Measurements from ENCODE around the gene ARHGAP44.
A peak's percentile ranks its signal among the peaks of the same experiment; 100 is the strongest.
"Not testable (repeated sequence)": the region's sequence is repeated elsewhere in the genome, so short reads cannot be mapped to it uniquely, and the experiment has no call there.

The ARHGAP44 gene

GRCh38 chr17:12857592-12857991, 68.3 kb downstream of the ARHGAP44 start:
- Histone ChIP-seq H3K27ac (ENCODE audit: low read depth, low read length) (no peak overlapping the region), H3K4me3 (ENCODE audit: low read depth, low read length) (no peak overlapping the region), H2AFZ (ENCODE audit: low read length, unreplicated experiment) (no peak overlapping the region), H3K79me2 (ENCODE audit: control insufficient read depth, insufficient read depth, low read length, unreplicated experiment) (no peaks in the 10 kb centered on the region), H3K4me1 (ENCODE audit: control insufficient read depth, insufficient read depth, low read length, unreplicated experiment) (peaks cover 15% of the 10 kb centered on the region), H3K27me3 (ENCODE audit: insufficient read depth, low read length) (no peaks in the 10 kb centered on the region), H3K36me3 (ENCODE audit: insufficient read depth, low read length) (no peaks in the 10 kb centered on the region)

- Histone ChIP-seq H3K4me3 (ENCODE audit: low read depth, low read length) (no peak overlapping the region), H2AFZ (ENCODE audit: low read length, unreplicated experiment) (peak overlapping the region; percentile 41), H3K4me1 (ENCODE audit: control insufficient read depth, insufficient read depth, low read length, unreplicated experiment) (peaks cover 15% of the 10 kb centered on the region), H3K27ac (ENCODE audit: low read depth, low read length) (peak overlapping the region; percentile 44), H3K79me2 (ENCODE audit: control insufficient read depth, insufficient read depth, low read length, unreplicated experiment) (no peaks in the 10 kb centered on the region), H3K27me3 (ENCODE audit: insufficient read depth, low read length) (no peaks in the 10 kb centered on the region; the same call in 1 of the 2 replicates), H3K36me3 (ENCODE audit: insufficient read depth, low read length) (no peaks in the 10 kb centered on the region)
These were observed 70.2 kb downstream of the ARHGAP44 start for GRCh38 chr17:12859520-12859919.

- Histone ChIP-seq H3K27ac (ENCODE audit: low read depth, low read length) (no peak overlapping the region), H3K4me1 (ENCODE audit: control insufficient read depth, insufficient read depth, low read length, unreplicated experiment) (no peaks in the 10 kb centered on the region), H3K27me3 (ENCODE audit: insufficient read depth, low read length) (no peaks in the 10 kb centered on the region; the same call in 1 of the 2 replicates)
These were observed 76.5 kb downstream of the ARHGAP44 start for GRCh38 chr17:12865769-12866168.

GRCh38 chr17:12866244-12866643, 76.9 kb downstream of the ARHGAP44 start:
- Histone ChIP-seq H3K36me3 (ENCODE audit: insufficient read depth, low read length) (no peaks in the 10 kb centered on the region), H3K4me1 (ENCODE audit: control insufficient read depth, insufficient read depth, low read length, unreplicated experiment) (no peaks in the 10 kb centered on the region), H3K27ac (ENCODE audit: low read depth, low read length) (no peak overlapping the region), H3K4me3 (ENCODE audit: low read depth, low read length) (no peak overlapping the region), H3K27me3 (ENCODE audit: insufficient read depth, low read length) (no peaks in the 10 kb centered on the region; the same call in 1 of the 2 replicates), H2AFZ (ENCODE audit: low read length, unreplicated experiment) (no peak overlapping the region), H3K79me2 (ENCODE audit: control insufficient read depth, insufficient read depth, low read length, unreplicated experiment) (no peaks in the 10 kb centered on the region)

More at GRCh38 chr17:12865769-12866168, 76.5 kb downstream of the ARHGAP44 start:
- no peaks in the 10 kb centered on the region for H3K36me3 ChIP-seq (ENCODE audit: insufficient read depth, low read length)
- H3K79me2 ChIP-seq (ENCODE audit: control insufficient read depth, insufficient read depth, low read length, unreplicated experiment), result no peaks in the 10 kb centered on the region
- H2AFZ ChIP-seq (ENCODE audit: low read length, unreplicated experiment), result no peak overlapping the region
- H3K4me3 ChIP-seq (ENCODE audit: low read depth, low read length), result no peak overlapping the region

GRCh38 chr17:12867726-12868125, 78.4 kb downstream of the ARHGAP44 start:
- no peaks in the 10 kb centered on the region; the same call in 1 of the 2 replicates for H3K27me3 ChIP-seq (ENCODE audit: insufficient read depth, low read length)
- no peak overlapping the region for H2AFZ ChIP-seq (ENCODE audit: low read length, unreplicated experiment)
- H3K27ac ChIP-seq (ENCODE audit: low read depth, low read length), result no peak overlapping the region
- H3K36me3 ChIP-seq (ENCODE audit: insufficient read depth, low read length), result no peaks in the 10 kb centered on the region
- H3K4me1 ChIP-seq (ENCODE audit: control insufficient read depth, insufficient read depth, low read length, unreplicated experiment), result no peaks in the 10 kb centered on the region
- no peak overlapping the region for H3K4me3 ChIP-seq (ENCODE audit: low read depth, low read length)
- no peaks in the 10 kb centered on the region for H3K79me2 ChIP-seq (ENCODE audit: control insufficient read depth, insufficient read depth, low read length, unreplicated experiment)

GRCh38 chr17:12873415-12874125, 84.3 kb downstream of the ARHGAP44 start:
- H3K36me3 ChIP-seq (ENCODE audit: insufficient read depth, low read length); H3K27ac ChIP-seq (ENCODE audit: low read depth, low read length); H3K4me1 ChIP-seq (ENCODE audit: control insufficient read depth, insufficient read depth, low read length, unreplicated experiment); H3K4me3 ChIP-seq (ENCODE audit: low read depth, low read length); H2AFZ ChIP-seq (ENCODE audit: low read length, unreplicated experiment); H3K79me2 ChIP-seq (ENCODE audit: control insufficient read depth, insufficient read depth, low read length, unreplicated experiment); H3K27me3 ChIP-seq (ENCODE audit: insufficient read depth, low read length): not testable (repeated sequence)

GRCh38 chr17:12877953-12878669, 88.8 kb downstream of the ARHGAP44 start:
- H3K27ac ChIP-seq (ENCODE audit: low read depth, low read length), result no peak overlapping the region
- H2AFZ ChIP-seq (ENCODE audit: low read length, unreplicated experiment), result no peak overlapping the region
- no peaks in the 10 kb centered on the region for H3K4me1 ChIP-seq (ENCODE audit: control insufficient read depth, insufficient read depth, low read length, unreplicated experiment)
- H3K4me3 ChIP-seq (ENCODE audit: low read depth, low read length), result no peak overlapping the region
- H3K79me2 ChIP-seq (ENCODE audit: control insufficient read depth, insufficient read depth, low read length, unreplicated experiment), result no peaks in the 10 kb centered on the region
- H3K27me3 ChIP-seq (ENCODE audit: insufficient read depth, low read length), result no peaks in the 10 kb centered on the region
- no peaks in the 10 kb centered on the region for H3K36me3 ChIP-seq (ENCODE audit: insufficient read depth, low read length)

- not testable (repeated sequence) for H3K79me2 ChIP-seq (ENCODE audit: control insufficient read depth, insufficient read depth, low read length, unreplicated experiment); H3K27ac ChIP-seq (ENCODE audit: low read depth, low read length); H3K36me3 ChIP-seq (ENCODE audit: insufficient read depth, low read length); H3K4me3 ChIP-seq (ENCODE audit: low read depth, low read length); H3K27me3 ChIP-seq (ENCODE audit: insufficient read depth, low read length); H2AFZ ChIP-seq (ENCODE audit: low read length, unreplicated experiment); H3K4me1 ChIP-seq (ENCODE audit: control insufficient read depth, insufficient read depth, low read length, unreplicated experiment)
These were observed 89.8 kb downstream of the ARHGAP44 start for GRCh38 chr17:12879096-12879495.

- H3K27ac ChIP-seq (ENCODE audit: low read depth, low read length), result no peak overlapping the region
- H2AFZ ChIP-seq (ENCODE audit: low read length, unreplicated experiment), result no peak overlapping the region
- H3K79me2 ChIP-seq (ENCODE audit: control insufficient read depth, insufficient read depth, low read length, unreplicated experiment), result no peaks in the 10 kb centered on the region
- no peaks in the 10 kb centered on the region for H3K36me3 ChIP-seq (ENCODE audit: insufficient read depth, low read length)
- H3K4me1 ChIP-seq (ENCODE audit: control insufficient read depth, insufficient read depth, low read length, unreplicated experiment), result no peaks in the 10 kb centered on the region
- no peaks in the 10 kb centered on the region for H3K27me3 ChIP-seq (ENCODE audit: insufficient read depth, low read length)
- H3K4me3 ChIP-seq (ENCODE audit: low read depth, low read length), result no peak overlapping the region
These were observed 94.2 kb downstream of the ARHGAP44 start for GRCh38 chr17:12883472-12883871.

- H2AFZ ChIP-seq (ENCODE audit: low read length, unreplicated experiment), result no peak overlapping the region
- no peaks in the 10 kb centered on the region for H3K4me1 ChIP-seq (ENCODE audit: control insufficient read depth, insufficient read depth, low read length, unreplicated experiment)
These were observed 97.8 kb downstream of the ARHGAP44 start for GRCh38 chr17:12887088-12887487.

More at GRCh38 chr17:12887088-12887487, 97.8 kb downstream of the ARHGAP44 start:
- Histone ChIP-seq H3K27ac (ENCODE audit: low read depth, low read length) (no peak overlapping the region), H3K27me3 (ENCODE audit: insufficient read depth, low read length) (no peaks in the 10 kb centered on the region), H3K79me2 (ENCODE audit: control insufficient read depth, insufficient read depth, low read length, unreplicated experiment) (no peaks in the 10 kb centered on the region), H3K36me3 (ENCODE audit: insufficient read depth, low read length) (no peaks in the 10 kb centered on the region), H3K4me3 (ENCODE audit: low read depth, low read length) (no peak overlapping the region)

All from ACC112 (cell line).